HepG2 (cell line): ENCODE measurements around the gene SLC2A10. TPM values are rescaled to one million over a fixed set of nuclear protein-coding genes. Genes with fewer than 3 reads are reported as not detected.

ENCODE experiments used
- CTCF ChIP-seq: sonication (generic); formaldehyde crosslinking; IDR thresholded peaks from 2 replicates; pipeline ENCODE4 v1.5.0; 2020; ENCODE audit warnings: mild to moderate bottlenecking, missing genetic modification reagents, moderate library complexity
- HDAC1 ChIP-seq: sonication (generic); formaldehyde crosslinking; IDR thresholded peaks from 2 replicates; pipeline ENCODE4 v1.5.1; 2020; ENCODE audit warnings: mild to moderate bottlenecking, missing genetic modification reagents
- PAF1 ChIP-seq: IDR thresholded peaks from 2 replicates; pipeline ENCODE4 v1.6.1; 2016; ENCODE audit warnings: missing genetic modification reagents, missing compliant biosample characterization
- PHF21A ChIP-seq: sonication (generic); formaldehyde crosslinking; IDR thresholded peaks from 2 replicates; pipeline ENCODE4 v1.5.0; 2020; ENCODE audit warnings: mild to moderate bottlenecking, missing genetic modification reagents
- RAD21 ChIP-seq: fragments of 450-650 bp; formaldehyde crosslinking; IDR thresholded peaks from 2 replicates; pipeline ENCODE4 v1.5.0; 2020; ENCODE audit warnings: mild to moderate bottlenecking
- SRSF9 ChIP-seq: fragments of 200-400 bp; formaldehyde crosslinking; IDR thresholded peaks from 2 replicates; pipeline ENCODE4 v1.6.1; 2018; ENCODE audit warnings: borderline replicate concordance, mild to moderate bottlenecking, low read depth, low read length; ENCODE audit not compliant: insufficient read depth, poor library complexity, severe bottlenecking
- TBP ChIP-seq: sonication (generic); formaldehyde crosslinking; IDR thresholded peaks from 2 replicates; pipeline ENCODE4 v1.5.0; 2020; ENCODE audit warnings: missing genetic modification reagents
- ZNF12 ChIP-seq: sonication (generic); formaldehyde crosslinking; IDR thresholded peaks from 2 replicates; pipeline ENCODE4 v1.5.0; 2020; ENCODE audit warnings: missing genetic modification reagents
- ZNF253 ChIP-seq: sonication (generic); formaldehyde crosslinking; IDR thresholded peaks from 2 replicates; pipeline ENCODE4 v1.8.0; 2022; ENCODE audit warnings: mild to moderate bottlenecking, missing genetic modification reagents, borderline replicate concordance
- ZNF317 ChIP-seq: sonication (generic); formaldehyde crosslinking; IDR thresholded peaks from 2 replicates; pipeline ENCODE4 v1.5.0; 2020; ENCODE audit warnings: mild to moderate bottlenecking, missing genetic modification reagents
- ZNF567 ChIP-seq: sonication (generic); formaldehyde crosslinking; IDR thresholded peaks from 2 replicates; pipeline ENCODE4 v1.8.1; 2023; ENCODE audit warnings: mild to moderate bottlenecking, missing genetic modification reagents, borderline replicate concordance
- ZNF678 ChIP-seq: sonication (generic); formaldehyde crosslinking; IDR thresholded peaks from 2 replicates; pipeline ENCODE4 v1.4.0; 2020; ENCODE audit warnings: mild to moderate bottlenecking, missing genetic modification reagents
- ZNF772 ChIP-seq: sonication (generic); formaldehyde crosslinking; IDR thresholded peaks from 2 replicates; pipeline ENCODE4 v1.5.0; 2020; ENCODE audit warnings: mild to moderate bottlenecking, missing genetic modification reagents
- polyA plus RNA-seq, 8 experiments: library from polyadenylated mRNA; depleted of rRNA in 3 of 8; stranded (reverse) in 7 of 8; unstranded in 1 of 8; fragments of >200 nt; fragmentation: Illumina TruSeq in 4 of 8; extraction: Trizol in 4 of 8; gene quantifications; 2 replicates each; pipeline versions ENCODE4 v1.2.1 to v1.2.3, GENCODE V29; 2011 to 2016; ENCODE audit warnings: low read depth in 4 of 8, missing spikeins in 1 of 8, mixed read lengths in 1 of 8; ENCODE audit not compliant: insufficient read depth in 1 of 8
- total RNA-seq, 5 experiments: library from RNA; depleted of rRNA; stranded (reverse); fragments of >200 nt; fragmentation: Illumina TruSeq; extraction: Trizol; gene quantifications; 2 replicates each; pipeline ENCODE4 v1.2.3, GENCODE V29; 2016; ENCODE audit warnings: low read depth in 1 of 5
- TF ChIP-seq, protein P1 (sequence below): sonication (generic); formaldehyde crosslinking; IDR thresholded peaks from 2 replicates; pipeline ENCODE4 v1.4.0; 2020; ENCODE audit warnings: missing genetic modification reagents, borderline replicate concordance
- TF ChIP-seq, protein P2 (sequence below): sonication (generic); formaldehyde crosslinking; conservative IDR thresholded peaks from 2 replicates; pipeline ENCODE4 v1.4.0; 2020; ENCODE audit warnings: missing genetic modification reagents
- TF ChIP-seq, protein P3 (sequence below): IDR thresholded peaks from 2 replicates; pipeline ENCODE4 v1.6.1; 2016; ENCODE audit warnings: mild to moderate bottlenecking
- TF ChIP-seq, protein P4 (sequence below): fragments of 450-650 bp; IDR thresholded peaks from 2 replicates; pipeline ENCODE4 v1.6.1; 2016
- TF ChIP-seq, protein P5 (sequence below): IDR thresholded peaks from 2 replicates; pipeline ENCODE4 v1.6.1; 2016; ENCODE audit warnings: missing compliant biosample characterization, missing genetic modification reagents, borderline replicate concordance

SLC2A10 gene
- total and polyA plus RNA-seq, 2 of the 13 experiments (the other 11 are each of a cell fraction or from before 2014, with no cell fraction given) = 16.0 to 18.4 TPM

DNA sequence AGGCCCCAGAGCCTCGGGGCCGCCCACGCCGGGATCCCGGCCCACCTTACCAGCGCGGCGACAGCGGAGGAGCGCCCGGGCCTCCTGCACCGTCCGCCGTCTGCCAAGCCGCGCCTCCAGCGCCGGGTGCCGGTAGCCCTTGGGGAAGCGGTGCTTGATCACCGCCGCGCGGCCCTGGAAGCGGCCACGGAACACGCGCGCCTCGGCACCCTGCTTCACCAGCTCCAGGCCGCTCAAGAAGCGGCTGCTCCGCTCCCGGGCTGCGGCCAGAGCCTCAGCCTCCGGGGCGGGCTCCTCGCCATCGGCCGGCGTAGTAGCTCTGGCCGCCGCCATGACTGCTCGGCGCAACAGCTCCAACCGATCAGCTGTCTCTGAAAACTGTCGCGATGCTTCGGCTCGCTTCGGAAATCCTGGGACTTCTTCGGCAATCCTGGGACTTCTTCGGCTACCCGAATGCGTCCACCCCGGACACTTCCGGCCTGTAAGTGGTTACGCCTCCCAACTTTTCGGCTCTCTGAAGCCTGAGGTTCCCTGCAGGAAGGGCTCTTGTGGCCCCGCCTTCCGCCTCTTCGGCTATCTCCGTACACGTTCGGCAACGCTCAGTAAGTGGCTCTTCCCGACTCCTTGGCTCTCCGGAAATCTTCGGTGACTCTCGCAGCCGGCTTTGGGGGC lies 20.2 kb upstream of the SLC2A10 start, which contains the start of gene TP53RK (continued):
- TF ChIP-seq, protein P1, sequence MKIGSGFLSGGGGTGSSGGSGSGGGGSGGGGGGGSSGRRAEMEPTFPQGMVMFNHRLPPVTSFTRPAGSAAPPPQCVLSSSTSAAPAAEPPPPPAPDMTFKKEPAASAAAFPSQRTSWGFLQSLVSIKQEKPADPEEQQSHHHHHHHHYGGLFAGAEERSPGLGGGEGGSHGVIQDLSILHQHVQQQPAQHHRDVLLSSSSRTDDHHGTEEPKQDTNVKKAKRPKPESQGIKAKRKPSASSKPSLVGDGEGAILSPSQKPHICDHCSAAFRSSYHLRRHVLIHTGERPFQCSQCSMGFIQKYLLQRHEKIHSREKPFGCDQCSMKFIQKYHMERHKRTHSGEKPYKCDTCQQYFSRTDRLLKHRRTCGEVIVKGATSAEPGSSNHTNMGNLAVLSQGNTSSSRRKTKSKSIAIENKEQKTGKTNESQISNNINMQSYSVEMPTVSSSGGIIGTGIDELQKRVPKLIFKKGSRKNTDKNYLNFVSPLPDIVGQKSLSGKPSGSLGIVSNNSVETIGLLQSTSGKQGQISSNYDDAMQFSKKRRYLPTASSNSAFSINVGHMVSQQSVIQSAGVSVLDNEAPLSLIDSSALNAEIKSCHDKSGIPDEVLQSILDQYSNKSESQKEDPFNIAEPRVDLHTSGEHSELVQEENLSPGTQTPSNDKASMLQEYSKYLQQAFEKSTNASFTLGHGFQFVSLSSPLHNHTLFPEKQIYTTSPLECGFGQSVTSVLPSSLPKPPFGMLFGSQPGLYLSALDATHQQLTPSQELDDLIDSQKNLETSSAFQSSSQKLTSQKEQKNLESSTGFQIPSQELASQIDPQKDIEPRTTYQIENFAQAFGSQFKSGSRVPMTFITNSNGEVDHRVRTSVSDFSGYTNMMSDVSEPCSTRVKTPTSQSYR = no peak
- TF ChIP-seq, protein P2, sequence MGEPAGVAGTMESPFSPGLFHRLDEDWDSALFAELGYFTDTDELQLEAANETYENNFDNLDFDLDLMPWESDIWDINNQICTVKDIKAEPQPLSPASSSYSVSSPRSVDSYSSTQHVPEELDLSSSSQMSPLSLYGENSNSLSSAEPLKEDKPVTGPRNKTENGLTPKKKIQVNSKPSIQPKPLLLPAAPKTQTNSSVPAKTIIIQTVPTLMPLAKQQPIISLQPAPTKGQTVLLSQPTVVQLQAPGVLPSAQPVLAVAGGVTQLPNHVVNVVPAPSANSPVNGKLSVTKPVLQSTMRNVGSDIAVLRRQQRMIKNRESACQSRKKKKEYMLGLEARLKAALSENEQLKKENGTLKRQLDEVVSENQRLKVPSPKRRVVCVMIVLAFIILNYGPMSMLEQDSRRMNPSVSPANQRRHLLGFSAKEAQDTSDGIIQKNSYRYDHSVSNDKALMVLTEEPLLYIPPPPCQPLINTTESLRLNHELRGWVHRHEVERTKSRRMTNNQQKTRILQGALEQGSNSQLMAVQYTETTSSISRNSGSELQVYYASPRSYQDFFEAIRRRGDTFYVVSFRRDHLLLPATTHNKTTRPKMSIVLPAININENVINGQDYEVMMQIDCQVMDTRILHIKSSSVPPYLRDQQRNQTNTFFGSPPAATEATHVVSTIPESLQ = 0 out of 2 replicates have a peak, but pooled peaks have one; percentile 50
- peak; percentile 89 for TF ChIP-seq HDAC1 (CRISPR knock-in tag)
- peak; percentile 5; the same call in 1 of the 2 replicates for TF ChIP-seq CTCF (CRISPR knock-in tag)
- TF ChIP-seq PHF21A (CRISPR knock-in tag) = 0 out of 2 replicates have a peak, but pooled peaks have one; percentile 32
- TF ChIP-seq, protein P3, sequence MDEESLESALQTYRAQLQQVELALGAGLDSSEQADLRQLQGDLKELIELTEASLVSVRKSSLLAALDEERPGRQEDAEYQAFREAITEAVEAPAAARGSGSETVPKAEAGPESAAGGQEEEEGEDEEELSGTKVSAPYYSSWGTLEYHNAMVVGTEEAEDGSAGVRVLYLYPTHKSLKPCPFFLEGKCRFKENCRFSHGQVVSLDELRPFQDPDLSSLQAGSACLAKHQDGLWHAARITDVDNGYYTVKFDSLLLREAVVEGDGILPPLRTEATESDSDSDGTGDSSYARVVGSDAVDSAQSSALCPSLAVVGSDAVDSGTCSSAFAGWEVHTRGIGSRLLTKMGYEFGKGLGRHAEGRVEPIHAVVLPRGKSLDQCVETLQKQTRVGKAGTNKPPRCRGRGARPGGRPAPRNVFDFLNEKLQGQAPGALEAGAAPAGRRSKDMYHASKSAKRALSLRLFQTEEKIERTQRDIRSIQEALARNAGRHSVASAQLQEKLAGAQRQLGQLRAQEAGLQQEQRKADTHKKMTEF = peak; percentile 96
- peak; percentile 62 for TF ChIP-seq RAD21 (CRISPR knock-in tag)
- TF ChIP-seq ZNF12 (CRISPR knock-in tag) = no peak; the same call in 1 of the 2 replicates
- no peak for TF ChIP-seq ZNF678 (CRISPR knock-in tag)
- TF ChIP-seq TBP (CRISPR knock-in tag) = no peak
- no peak; the same call in 1 of the 2 replicates for TF ChIP-seq ZNF253 (CRISPR knock-in tag)
- TF ChIP-seq, protein P4, sequence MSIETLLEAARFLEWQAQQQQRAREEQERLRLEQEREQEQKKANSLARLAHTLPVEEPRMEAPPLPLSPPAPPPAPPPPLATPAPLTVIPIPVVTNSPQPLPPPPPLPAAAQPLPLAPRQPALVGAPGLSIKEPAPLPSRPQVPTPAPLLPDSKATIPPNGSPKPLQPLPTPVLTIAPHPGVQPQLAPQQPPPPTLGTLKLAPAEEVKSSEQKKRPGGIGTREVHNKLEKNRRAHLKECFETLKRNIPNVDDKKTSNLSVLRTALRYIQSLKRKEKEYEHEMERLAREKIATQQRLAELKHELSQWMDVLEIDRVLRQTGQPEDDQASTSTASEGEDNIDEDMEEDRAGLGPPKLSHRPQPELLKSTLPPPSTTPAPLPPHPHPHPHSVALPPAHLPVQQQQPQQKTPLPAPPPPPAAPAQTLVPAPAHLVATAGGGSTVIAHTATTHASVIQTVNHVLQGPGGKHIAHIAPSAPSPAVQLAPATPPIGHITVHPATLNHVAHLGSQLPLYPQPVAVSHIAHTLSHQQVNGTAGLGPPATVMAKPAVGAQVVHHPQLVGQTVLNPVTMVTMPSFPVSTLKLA = no peak
- no peak for TF ChIP-seq ZNF772 (CRISPR knock-in tag)
- TF ChIP-seq, protein P5, sequence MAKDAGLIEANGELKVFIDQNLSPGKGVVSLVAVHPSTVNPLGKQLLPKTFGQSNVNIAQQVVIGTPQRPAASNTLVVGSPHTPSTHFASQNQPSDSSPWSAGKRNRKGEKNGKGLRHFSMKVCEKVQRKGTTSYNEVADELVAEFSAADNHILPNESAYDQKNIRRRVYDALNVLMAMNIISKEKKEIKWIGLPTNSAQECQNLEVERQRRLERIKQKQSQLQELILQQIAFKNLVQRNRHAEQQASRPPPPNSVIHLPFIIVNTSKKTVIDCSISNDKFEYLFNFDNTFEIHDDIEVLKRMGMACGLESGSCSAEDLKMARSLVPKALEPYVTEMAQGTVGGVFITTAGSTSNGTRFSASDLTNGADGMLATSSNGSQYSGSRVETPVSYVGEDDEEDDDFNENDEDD (CRISPR knock-in tag) = peak; percentile 14; the same call in 1 of the 2 replicates
- TF ChIP-seq SRSF9 = no peak
- no peak for TF ChIP-seq ZNF317 (CRISPR knock-in tag)
- no peak for TF ChIP-seq PAF1 (CRISPR knock-in tag)
- TF ChIP-seq ZNF567 (CRISPR knock-in tag) = peak; percentile 75; the same call in 1 of the 2 replicates
